Mammary epithelial cell (primary cell): ENCODE measurements around the gene NOSIP.

Source experiments
- CTCF ChIP-seq, 2 donors: IDR thresholded peaks in 1 of 2; conservative IDR thresholded peaks in 1 of 2; 2 replicates each; pipeline ENCODE4 v1.5.1; 2011 to 2012; ENCODE audit warnings: inconsistent platforms in 2 of 2, low read length in 2 of 2, mild to moderate bottlenecking in 2 of 2, control low read depth in 1 of 2, low read depth in 1 of 2; ENCODE audit not compliant: insufficient read depth in 1 of 2; ENCODE audit errors: extremely low read depth in 1 of 2
- EZH2 ChIP-seq: IDR thresholded peaks from 2 replicates; pipeline ENCODE4 v1.6.1; 2012; ENCODE audit warnings: low read length, inconsistent platforms, borderline replicate concordance

- TF ChIP-seq CTCF (conservative IDR thresholded peaks at IDR 0.05 in 1 of 2, IDR thresholded peaks at IDR 0.05 in 1 of 2; ENCODE audit: extremely low read depth in 1 of 2, insufficient read depth in 1 of 2, low read depth in 1 of 2, low read length in 2 of 2) (no peak), EZH2 (no peak)
These were observed 31.3 kb downstream of the NOSIP start for GRCh38 chr19:49549045-49549444.
